ENCODE measurements around the gene CTAG1A.

DNA sequence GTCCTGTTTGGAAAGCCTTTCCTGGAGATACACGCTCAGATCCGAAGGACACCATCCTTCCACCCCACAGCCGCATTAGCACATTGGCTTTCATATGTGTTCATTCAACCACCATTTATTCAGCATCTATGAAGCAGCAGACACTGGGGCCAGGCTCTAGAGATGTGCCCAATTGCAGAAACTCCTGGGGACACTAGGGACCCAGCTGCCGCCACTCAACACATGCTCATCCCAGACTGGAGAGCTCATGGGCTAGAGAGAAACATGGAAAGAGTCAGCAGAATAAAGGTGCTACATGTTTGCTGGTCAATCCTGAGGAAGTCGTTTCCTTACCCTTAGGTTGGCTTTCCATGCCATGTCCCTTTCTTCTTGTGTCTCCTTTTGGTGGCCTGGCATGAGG is 7.6 kb downstream of the CTAG1A start:
- TF ChIP-seq CTCF (IDR thresholded peaks at IDR 0.05; ENCODE audit: insufficient read depth, low read length) (no peak), POLR2AphosphoS5 (IDR thresholded peaks at IDR 0.05; ENCODE audit: low read depth) (no peak), SPI1 (IDR thresholded peaks at IDR 0.05; ENCODE audit: borderline replicate concordance, low read depth) (no peak)

Data from HL-60 (cell line).